Osteoblast (primary cell): Measurements from ENCODE around the gene GRAMD4. TPM values are rescaled to one million over a fixed set of nuclear protein-coding genes. Genes with fewer than 3 reads are reported as not detected.

Source experiments
- DNase-seq: peaks from one replicate; pipeline ENCODE4 v3.0.0; 2011; ENCODE audit warnings: low spot score, mixed read lengths; ENCODE audit not compliant: insufficient read length; ENCODE audit errors: missing footprints
- H2AFZ ChIP-seq: 2 replicates; pipeline ENCODE4 v1.6.0; 2011; ENCODE audit warnings: mild to moderate bottlenecking, low read length
- H3K27ac ChIP-seq: 2 replicates; pipeline ENCODE4 v1.5.1; 2011; ENCODE audit warnings: mild to moderate bottlenecking, low read depth, low read length, moderate library complexity
- H3K27me3 ChIP-seq: 2 replicates; pipeline ENCODE4 v1.6.0; 2012; ENCODE audit warnings: mild to moderate bottlenecking, control low read depth, inconsistent platforms, low read length, moderate library complexity; ENCODE audit not compliant: insufficient read depth
- H3K36me3 ChIP-seq: 2 replicates; pipeline ENCODE4 v1.5.1; 2011; ENCODE audit warnings: mild to moderate bottlenecking, low read length, control low read depth, moderate library complexity; ENCODE audit not compliant: insufficient read depth
- H3K4me1 ChIP-seq: 2 replicates; pipeline ENCODE4 v1.5.1; 2011; ENCODE audit warnings: mild to moderate bottlenecking, low read length, control low read depth, moderate library complexity; ENCODE audit not compliant: insufficient read depth
- H3K4me2 ChIP-seq: 2 replicates; pipeline ENCODE4 v1.6.0; 2011; ENCODE audit warnings: mild to moderate bottlenecking, low read length; ENCODE audit not compliant: insufficient read depth
- H3K4me3 ChIP-seq: fragments of 200-600 bp; sonication (generic); 3 replicates; pipeline ENCODE4 v1.5.1; 2012; ENCODE audit warnings: mild to moderate bottlenecking, low read length, inconsistent platforms; ENCODE audit not compliant: insufficient read depth
- H3K79me2 ChIP-seq: 2 replicates; pipeline ENCODE4 v1.6.0; 2012; ENCODE audit warnings: mild to moderate bottlenecking, low read length, control low read depth, inconsistent platforms; ENCODE audit not compliant: insufficient read depth
- H3K9me3 ChIP-seq: 2 replicates; pipeline ENCODE4 v1.5.1; 2011; ENCODE audit warnings: low read depth, low read length, control low read depth
- H4K20me1 ChIP-seq: 2 replicates; pipeline ENCODE4 v1.6.0; 2012; ENCODE audit warnings: mild to moderate bottlenecking, low read length, control low read depth; ENCODE audit not compliant: insufficient read depth
- CTCF ChIP-seq: IDR thresholded peaks from 2 replicates; pipeline ENCODE4 v1.5.1; 2011; ENCODE audit warnings: mild to moderate bottlenecking, low read depth, low read length, moderate library complexity; ENCODE audit errors: extremely low read depth
- total RNA-seq: library from RNA; depleted of rRNA; stranded (reverse); fragments of >200 nt; gene quantifications from 2 replicates; pipeline ENCODE4 v1.2.3, GENCODE V29; 2012

Gene GRAMD4
- total RNA-seq, 1 donor, result 17.0 TPM

- no peak for TF ChIP-seq CTCF
Observed at GRCh38 chr22:46580940-46581537, 39.1 kb upstream of the GRAMD4 start.

GRCh38 chr22:46581538-46582244, 38.5 kb upstream of the GRAMD4 start:
- H2AFZ ChIP-seq, result no peak overlapping the region
- peaks cover 53% of the 10 kb centered on the region for H4K20me1 ChIP-seq
- peaks cover 7% of the 10 kb centered on the region for H3K4me1 ChIP-seq
- H3K36me3 ChIP-seq, result no peaks in the 10 kb centered on the region
- H3K9me3 ChIP-seq, result no peaks in the 10 kb centered on the region
- no peak for TF ChIP-seq CTCF
- H3K4me3 ChIP-seq, result no peak overlapping the region
- H3K79me2 ChIP-seq, result peaks cover 40% of the 10 kb centered on the region
- H3K4me2 ChIP-seq, result no peak overlapping the region
- H3K27ac ChIP-seq, result no peak overlapping the region
- peak; percentile 71 for DNase-seq
- no peaks in the 10 kb centered on the region for H3K27me3 ChIP-seq

More at GRCh38 chr22:46580940-46581537, 39.1 kb upstream of the GRAMD4 start:
- Histone ChIP-seq H4K20me1 (peaks cover 48% of the 10 kb centered on the region), H2AFZ (no peak overlapping the region), H3K4me3 (no peak overlapping the region), H3K36me3 (no peaks in the 10 kb centered on the region), H3K27me3 (peaks cover 3% of the 10 kb centered on the region), H3K4me1 (peaks cover 7% of the 10 kb centered on the region), H3K27ac (no peak overlapping the region), H3K4me2 (no peak overlapping the region), H3K9me3 (no peaks in the 10 kb centered on the region), H3K79me2 (peaks cover 40% of the 10 kb centered on the region)
- DNase-seq, result peak; percentile 53

GRCh38 chr22:46582281-46582933, 37.8 kb upstream of the GRAMD4 start:
- Histone ChIP-seq H3K4me2 (no peak overlapping the region), H2AFZ (no peak overlapping the region), H3K9me3 (no peaks in the 10 kb centered on the region), H3K36me3 (no peaks in the 10 kb centered on the region), H3K27ac (no peak overlapping the region), H4K20me1 (peaks cover 56% of the 10 kb centered on the region), H3K27me3 (no peaks in the 10 kb centered on the region), H3K4me1 (peaks cover 7% of the 10 kb centered on the region), H3K4me3 (no peak overlapping the region), H3K79me2 (peaks cover 40% of the 10 kb centered on the region)
- TF ChIP-seq CTCF, result no peak
- DNase-seq, result peak; percentile 56

- Histone ChIP-seq H3K4me2 (no peak overlapping the region), H3K9me3 (no peaks in the 10 kb centered on the region), H3K4me3 (no peak overlapping the region), H2AFZ (no peak overlapping the region), H3K27ac (no peak overlapping the region), H3K4me1 (no peaks in the 10 kb centered on the region), H3K79me2 (peaks cover 34% of the 10 kb centered on the region), H3K27me3 (no peaks in the 10 kb centered on the region), H4K20me1 (peaks cover 52% of the 10 kb centered on the region), H3K36me3 (no peaks in the 10 kb centered on the region)
- DNase-seq, result no peak
- no peak for TF ChIP-seq CTCF
Observed at GRCh38 chr22:46583571-46583970, 36.6 kb upstream of the GRAMD4 start.
